ENCODE results near the gene ABCA5. TPM values are rescaled to one million over a fixed set of nuclear protein-coding genes. Genes with fewer than 3 reads are reported as not detected.

Gene ABCA5
- polyA plus RNA-seq, 1 of the 3 experiments (the other 2 are of a cell fraction), result 2.0 TPM

- no peak overlapping the region for H3K27ac ChIP-seq (ENCODE audit: low read depth in 2 of 2, low read length in 1 of 2)
- WGBS (ENCODE audit: low lambda C conversion rate), result 84% methylated on average over 4 of the region's 4 CpGs
- ChIA-PET CTCF (interaction anchor here (0.5 kb wide), 1 partner anchor 124 kb away, joined by 3 read pairs; no protein-coding TSS in a partner anchor), POLR2A (no interaction called here)
- no peaks in the 10 kb centered on the region for H3K9me3 ChIP-seq
- no peak overlapping the region for H3K4me3 ChIP-seq (ENCODE audit: low read depth in 2 of 2, low read length in 1 of 2)
- no peaks in the 10 kb centered on the region for H4K20me1 ChIP-seq (ENCODE audit: insufficient read depth)
- TF ChIP-seq TAF1 (IDR thresholded peaks at IDR 0.05; ENCODE audit: borderline replicate concordance, low read depth, low read length) (no peak), SMC3 (IDR thresholded peaks at IDR 0.05; ENCODE audit: low read depth, low read length) (no peak), MXI1 (IDR thresholded peaks at IDR 0.05; ENCODE audit: low read depth, low read length) (no peak), FOXJ3 (CRISPR knock-in tag; IDR thresholded peaks at IDR 0.05) (no peak), PBX3 (IDR thresholded peaks at IDR 0.05) (no peak), GATA2 (CRISPR knock-in tag; IDR thresholded peaks at IDR 0.05) (no peak), POLR2AphosphoS5 (IDR thresholded peaks at IDR 0.05; ENCODE audit: low read depth, low read length) (no peak), ELF1 (IDR thresholded peaks at IDR 0.05) (no peak), EZH2phosphoT487 (IDR thresholded peaks at IDR 0.05; ENCODE audit: borderline replicate concordance, low read depth) (no peak)
- TF ChIP-seq, protein P1, sequence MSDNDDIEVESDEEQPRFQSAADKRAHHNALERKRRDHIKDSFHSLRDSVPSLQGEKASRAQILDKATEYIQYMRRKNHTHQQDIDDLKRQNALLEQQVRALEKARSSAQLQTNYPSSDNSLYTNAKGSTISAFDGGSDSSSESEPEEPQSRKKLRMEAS (IDR thresholded peaks at IDR 0.05; ENCODE audit: low read depth), result no peak
- no peaks in the 10 kb centered on the region for H3K27me3 ChIP-seq (ENCODE audit: insufficient read depth)
- peaks cover 6% of the 10 kb centered on the region for H3F3A ChIP-seq (replicated peaks; ENCODE audit: insufficient read depth)
- no peaks in the 10 kb centered on the region for H3K4me1 ChIP-seq (ENCODE audit: control insufficient read depth in 1 of 2, insufficient read depth in 2 of 2, low read depth in 1 of 2, low read length in 1 of 2)
- H3K9me2 ChIP-seq, result no peaks in the 10 kb centered on the region; the same call in 1 of the 2 replicates
- DNase-seq, result no peak
- H3K79me2 ChIP-seq (ENCODE audit: insufficient read depth), result no peaks in the 10 kb centered on the region
- H3K36me3 ChIP-seq (replicated peaks in 1 of 2; ENCODE audit: control insufficient read depth in 1 of 2, insufficient read depth in 2 of 2, low read length in 1 of 2), result no peaks in the 10 kb centered on the region
- no peak overlapping the region for H2AFZ ChIP-seq (ENCODE audit: low read depth)
- no peak overlapping the region for H3K9ac ChIP-seq
- no peak overlapping the region for H3K4me2 ChIP-seq
These were observed 51.2 kb downstream of the ABCA5 start for GRCh38 chr17:69275751-69276150.

GRCh38 chr17:69271023-69271422 is 55.9 kb downstream of the ABCA5 start:
- H3K27ac ChIP-seq (ENCODE audit: low read depth in 2 of 2, low read length in 1 of 2), result no peak overlapping the region
- H3K4me1 ChIP-seq (ENCODE audit: control insufficient read depth in 1 of 2, insufficient read depth in 2 of 2, low read depth in 1 of 2, low read length in 1 of 2), result peaks cover 0 to 8% of the 10 kb centered on the region in 2 experiments; a peak in 3 of 4 replicates
- no peaks in the 10 kb centered on the region for H4K20me1 ChIP-seq (ENCODE audit: insufficient read depth)
- ChIA-PET CTCF (interaction anchor here (0.6 kb wide), 1 partner anchor 1096 kb away, joined by 3 read pairs; no protein-coding TSS in a partner anchor), POLR2A (no interaction called here)
- H3K4me2 ChIP-seq, result no peak overlapping the region
- H2AFZ ChIP-seq (ENCODE audit: low read depth), result no peak overlapping the region
- no peak overlapping the region for H3K4me3 ChIP-seq (ENCODE audit: low read depth in 2 of 2, low read length in 1 of 2)
- H3K36me3 ChIP-seq (replicated peaks in 1 of 2; ENCODE audit: control insufficient read depth in 1 of 2, insufficient read depth in 2 of 2, low read length in 1 of 2), result no peaks in the 10 kb centered on the region
- 78% methylated on average over 7 of the region's 7 CpGs for WGBS (ENCODE audit: low lambda C conversion rate)
- no peak overlapping the region for H3K9ac ChIP-seq
- H3K79me2 ChIP-seq (ENCODE audit: insufficient read depth), result no peaks in the 10 kb centered on the region
- H3K27me3 ChIP-seq (ENCODE audit: insufficient read depth), result no peaks in the 10 kb centered on the region
- H3F3A ChIP-seq (replicated peaks; ENCODE audit: insufficient read depth), result peaks cover 24% of the 10 kb centered on the region
- H3K9me2 ChIP-seq, result no peaks in the 10 kb centered on the region; the same call in 1 of the 2 replicates
- H3K9me3 ChIP-seq, result no peaks in the 10 kb centered on the region
- no peak for DNase-seq
- TF ChIP-seq EP300 (IDR thresholded peaks at IDR 0.05; ENCODE audit: borderline replicate concordance in 1 of 2, low read depth in 1 of 2, low read length in 1 of 2), result no peak
- no peak for TF ChIP-seq NFIC (IDR thresholded peaks at IDR 0.05; ENCODE audit: borderline replicate concordance)
- no peak for TF ChIP-seq TAF1 (IDR thresholded peaks at IDR 0.05; ENCODE audit: borderline replicate concordance, low read depth, low read length)
- TF ChIP-seq POLR2AphosphoS5 (IDR thresholded peaks at IDR 0.05; ENCODE audit: low read depth, low read length), result no peak
- TF ChIP-seq, protein P2, sequence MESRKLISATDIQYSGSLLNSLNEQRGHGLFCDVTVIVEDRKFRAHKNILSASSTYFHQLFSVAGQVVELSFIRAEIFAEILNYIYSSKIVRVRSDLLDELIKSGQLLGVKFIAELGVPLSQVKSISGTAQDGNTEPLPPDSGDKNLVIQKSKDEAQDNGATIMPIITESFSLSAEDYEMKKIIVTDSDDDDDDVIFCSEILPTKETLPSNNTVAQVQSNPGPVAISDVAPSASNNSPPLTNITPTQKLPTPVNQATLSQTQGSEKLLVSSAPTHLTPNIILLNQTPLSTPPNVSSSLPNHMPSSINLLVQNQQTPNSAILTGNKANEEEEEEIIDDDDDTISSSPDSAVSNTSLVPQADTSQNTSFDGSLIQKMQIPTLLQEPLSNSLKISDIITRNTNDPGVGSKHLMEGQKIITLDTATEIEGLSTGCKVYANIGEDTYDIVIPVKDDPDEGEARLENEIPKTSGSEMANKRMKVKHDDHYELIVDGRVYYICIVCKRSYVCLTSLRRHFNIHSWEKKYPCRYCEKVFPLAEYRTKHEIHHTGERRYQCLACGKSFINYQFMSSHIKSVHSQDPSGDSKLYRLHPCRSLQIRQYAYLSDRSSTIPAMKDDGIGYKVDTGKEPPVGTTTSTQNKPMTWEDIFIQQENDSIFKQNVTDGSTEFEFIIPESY (IDR thresholded peaks at IDR 0.05; ENCODE audit: borderline replicate concordance, low read depth), result no peak
- TF ChIP-seq FOXM1 (IDR thresholded peaks at IDR 0.05; ENCODE audit: low read depth), result no peak
- TF ChIP-seq NRF1 (IDR thresholded peaks at IDR 0.05; ENCODE audit: low read depth, low read length), result no peak
- no peak for TF ChIP-seq FOXJ3 (CRISPR knock-in tag; IDR thresholded peaks at IDR 0.05)
- TF ChIP-seq, protein P3, sequence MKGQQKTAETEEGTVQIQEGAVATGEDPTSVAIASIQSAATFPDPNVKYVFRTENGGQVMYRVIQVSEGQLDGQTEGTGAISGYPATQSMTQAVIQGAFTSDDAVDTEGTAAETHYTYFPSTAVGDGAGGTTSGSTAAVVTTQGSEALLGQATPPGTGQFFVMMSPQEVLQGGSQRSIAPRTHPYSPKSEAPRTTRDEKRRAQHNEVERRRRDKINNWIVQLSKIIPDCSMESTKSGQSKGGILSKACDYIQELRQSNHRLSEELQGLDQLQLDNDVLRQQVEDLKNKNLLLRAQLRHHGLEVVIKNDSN (IDR thresholded peaks at IDR 0.05; ENCODE audit: borderline replicate concordance, low read depth), result no peak
- no peak for TF ChIP-seq GATA2 (CRISPR knock-in tag; IDR thresholded peaks at IDR 0.05)
- TF ChIP-seq, protein P4, sequence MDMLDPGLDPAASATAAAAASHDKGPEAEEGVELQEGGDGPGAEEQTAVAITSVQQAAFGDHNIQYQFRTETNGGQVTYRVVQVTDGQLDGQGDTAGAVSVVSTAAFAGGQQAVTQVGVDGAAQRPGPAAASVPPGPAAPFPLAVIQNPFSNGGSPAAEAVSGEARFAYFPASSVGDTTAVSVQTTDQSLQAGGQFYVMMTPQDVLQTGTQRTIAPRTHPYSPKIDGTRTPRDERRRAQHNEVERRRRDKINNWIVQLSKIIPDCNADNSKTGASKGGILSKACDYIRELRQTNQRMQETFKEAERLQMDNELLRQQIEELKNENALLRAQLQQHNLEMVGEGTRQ (IDR thresholded peaks at IDR 0.05; ENCODE audit: borderline replicate concordance, low read depth, low read length), result no peak
- TF ChIP-seq YY1 (IDR thresholded peaks at IDR 0.05; ENCODE audit: low read depth), result no peak
- TF ChIP-seq IRF3 (IDR thresholded peaks at IDR 0.05; ENCODE audit: low read depth, low read length), result no peak

Data from SK-N-SH (cell line).